Right lobe of liver (tissue), 6 donors: ENCODE data around the gene VCPKMT. TPM values are rescaled to one million over a fixed set of nuclear protein-coding genes. Genes with fewer than 3 reads are reported as not detected.
A peak's percentile ranks its signal among the peaks of the same experiment; 100 is the strongest.

Experiments used
- ATAC-seq, 4 donors: fragments of 200-7000 bp; cut with Tn5 transposase; one replicate each; pipeline ENCODE4 v1.9.1; 2020; ENCODE audit warnings: mild to moderate bottlenecking in 4 of 4, moderate library complexity in 4 of 4
- DNase-seq, 3 donors: peaks; one replicate each; pipeline ENCODE4 v3.0.0-alpha.2; 2020
- H3K27ac ChIP-seq, 3 donors: fragments of 200-600 bp; one replicate each; pipeline ENCODE4 v1.8.0; 2022
- H3K27me3 ChIP-seq, 2 donors: fragments of 200-600 bp; one replicate each; pipeline ENCODE4 v1.8.0; 2022
- H3K36me3 ChIP-seq, 4 donors: fragments of 200-600 bp; sonication (generic) in 1 of 4; one replicate each; pipeline versions ENCODE4 v1.5.1 to v1.8.0; 2017 to 2022; ENCODE audit warnings: control low read depth in 1 of 4
- H3K4me1 ChIP-seq, 4 donors: fragments of 200-600 bp; sonication (generic) in 1 of 4; one replicate each; pipeline versions ENCODE4 v1.5.1 to v1.8.0; 2017 to 2022; ENCODE audit warnings: control low read depth in 1 of 4
- H3K4me3 ChIP-seq, 3 donors: fragments of 200-600 bp; one replicate each; pipeline ENCODE4 v1.8.0; 2022
- H3K9me3 ChIP-seq, 4 donors: fragments of 200-600 bp; sonication (generic) in 1 of 4; one replicate each; pipeline versions ENCODE4 v1.5.1 to v1.8.0; 2017 to 2022; ENCODE audit warnings: control low read depth in 1 of 4
- POLR2A ChIP-seq: fragments of 450-650 bp; IDR thresholded peaks from one replicate; pipeline ENCODE4 v1.6.1; 2017; ENCODE audit warnings: antibody characterized with exemption, mild to moderate bottlenecking
- WGBS: methylation state at CpG from one replicate; pipeline ENCODE4 v1.1.6; 2018; ENCODE audit warnings: low coverage, low lambda C conversion rate; ENCODE audit not compliant: insufficient coverage; ENCODE audit errors: missing lambda C conversion rate; 5-methylcytosine and 5-hydroxymethylcytosine counted together
- intact Hi-C, 2 donors: fragments of 100-400 bp; cut with DNase I; formaldehyde crosslinking; loops; one replicate each; pipeline versions ENCODE4 v1.11.2 to v1.14.1; 2022
- small RNA-seq, 2 experiments: library from RNA; depleted of rRNA; stranded (forward); fragments of <200 nt; gene quantifications; one replicate each; pipeline ENCODE3, GENCODE V24; 2016
- total RNA-seq, 6 experiments: library from RNA; depleted of rRNA in 2 of 6; stranded (reverse); fragments of >200 nt in 2 of 6; fragmentation: NEBNext Ultra II Directional in 3 of 6; extraction: Animal tissue kit (Norgen Biotek cat#: 25700) in 3 of 6; gene quantifications; one replicate each; pipeline versions ENCODE4 v1.1.0 to v1.2.4, GENCODE V29; 2016 to 2023
- TF ChIP-seq, protein P1 (sequence below), 4 donors: fragments of 200-600 bp in 3 of 4; fragments of 450-650 bp in 1 of 4; IDR thresholded peaks; one replicate each; pipeline versions ENCODE4 v1.5.1 to v1.8.0; 2016 to 2022; ENCODE audit warnings: antibody characterized with exemption in 4 of 4, mild to moderate bottlenecking in 2 of 4
- donor health status: DM: no; HTN: yes; CAD: no.
- donor health status: DM: no; HTN: no; CAD: no.
- donor health status: DM: no; HTN: no; CAD: no.
- donor health status: DM: no; HTN: yes; CAD: no.
- donor health status: DM: no; HTN: yes; CAD: no.

The VCPKMT gene
- total RNA-seq, 6 experiments from 2014 or later = 1.4 to 3.8 (median 3.3) TPM

DNA sequence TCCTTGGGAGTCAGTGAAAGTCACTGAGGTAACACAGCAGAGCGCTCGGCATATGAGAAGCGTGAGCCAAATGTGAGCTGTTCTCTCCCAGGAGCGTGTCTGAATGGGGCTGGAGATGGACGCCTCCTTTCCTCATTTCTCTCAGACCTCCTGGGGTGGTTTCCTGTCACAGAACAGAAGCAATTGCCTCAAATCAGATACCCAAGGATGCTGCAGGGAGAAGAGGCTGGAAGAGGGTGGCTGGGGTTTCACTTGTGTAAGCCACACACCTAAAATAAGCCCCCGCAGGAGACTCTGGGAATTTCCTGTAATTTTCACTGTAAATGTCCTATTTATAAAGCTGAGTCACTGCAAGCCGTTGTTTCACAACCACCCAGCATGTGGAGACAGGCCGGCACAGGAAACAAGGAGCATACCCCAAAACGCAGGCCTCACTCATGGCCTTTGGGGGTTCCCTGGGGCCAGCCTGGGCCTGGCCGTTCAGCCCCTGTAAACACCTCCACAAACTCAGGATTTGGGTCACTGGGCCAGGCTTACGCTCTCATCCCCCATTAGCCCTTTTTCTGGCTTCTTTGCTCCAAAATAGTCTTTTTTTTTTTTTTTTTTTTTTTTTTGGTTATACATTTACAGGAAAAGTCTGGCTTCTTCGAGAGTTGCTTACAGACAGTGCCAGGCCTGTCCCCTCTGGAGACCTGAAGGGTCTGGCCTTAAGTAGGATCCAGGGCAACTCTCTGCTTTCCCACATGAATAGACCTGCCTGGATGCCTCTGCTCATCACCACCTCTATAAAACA lies 55.3 kb downstream of the VCPKMT start:
- TF ChIP-seq, protein P1, sequence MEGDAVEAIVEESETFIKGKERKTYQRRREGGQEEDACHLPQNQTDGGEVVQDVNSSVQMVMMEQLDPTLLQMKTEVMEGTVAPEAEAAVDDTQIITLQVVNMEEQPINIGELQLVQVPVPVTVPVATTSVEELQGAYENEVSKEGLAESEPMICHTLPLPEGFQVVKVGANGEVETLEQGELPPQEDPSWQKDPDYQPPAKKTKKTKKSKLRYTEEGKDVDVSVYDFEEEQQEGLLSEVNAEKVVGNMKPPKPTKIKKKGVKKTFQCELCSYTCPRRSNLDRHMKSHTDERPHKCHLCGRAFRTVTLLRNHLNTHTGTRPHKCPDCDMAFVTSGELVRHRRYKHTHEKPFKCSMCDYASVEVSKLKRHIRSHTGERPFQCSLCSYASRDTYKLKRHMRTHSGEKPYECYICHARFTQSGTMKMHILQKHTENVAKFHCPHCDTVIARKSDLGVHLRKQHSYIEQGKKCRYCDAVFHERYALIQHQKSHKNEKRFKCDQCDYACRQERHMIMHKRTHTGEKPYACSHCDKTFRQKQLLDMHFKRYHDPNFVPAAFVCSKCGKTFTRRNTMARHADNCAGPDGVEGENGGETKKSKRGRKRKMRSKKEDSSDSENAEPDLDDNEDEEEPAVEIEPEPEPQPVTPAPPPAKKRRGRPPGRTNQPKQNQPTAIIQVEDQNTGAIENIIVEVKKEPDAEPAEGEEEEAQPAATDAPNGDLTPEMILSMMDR (IDR thresholded peaks at IDR 0.05) = peak in 1 of 4 donors; percentile 34
- no peak for TF ChIP-seq POLR2A
- no peaks in the 10 kb centered on the region for H3K9me3 ChIP-seq
- no peaks in the 10 kb centered on the region for H3K36me3 ChIP-seq
- ATAC-seq (peak; percentile 56 to 66 (median 61)), DNase-seq (peak in 1 of 3 donors; percentile 62)
- 15% methylated on average over 12 of the region's 12 CpGs for WGBS
- H3K27ac ChIP-seq = peak overlapping the region; percentile 32 to 87 (median 80)
- H3K4me3 ChIP-seq = no peak overlapping the region
- H3K27me3 ChIP-seq = no peaks in the 10 kb centered on the region
- peaks cover 0 to 36% (median 16%) of the 10 kb centered on the region in 4 donors for H3K4me1 ChIP-seq
- intact Hi-C loops = no loop called here

DNA sequence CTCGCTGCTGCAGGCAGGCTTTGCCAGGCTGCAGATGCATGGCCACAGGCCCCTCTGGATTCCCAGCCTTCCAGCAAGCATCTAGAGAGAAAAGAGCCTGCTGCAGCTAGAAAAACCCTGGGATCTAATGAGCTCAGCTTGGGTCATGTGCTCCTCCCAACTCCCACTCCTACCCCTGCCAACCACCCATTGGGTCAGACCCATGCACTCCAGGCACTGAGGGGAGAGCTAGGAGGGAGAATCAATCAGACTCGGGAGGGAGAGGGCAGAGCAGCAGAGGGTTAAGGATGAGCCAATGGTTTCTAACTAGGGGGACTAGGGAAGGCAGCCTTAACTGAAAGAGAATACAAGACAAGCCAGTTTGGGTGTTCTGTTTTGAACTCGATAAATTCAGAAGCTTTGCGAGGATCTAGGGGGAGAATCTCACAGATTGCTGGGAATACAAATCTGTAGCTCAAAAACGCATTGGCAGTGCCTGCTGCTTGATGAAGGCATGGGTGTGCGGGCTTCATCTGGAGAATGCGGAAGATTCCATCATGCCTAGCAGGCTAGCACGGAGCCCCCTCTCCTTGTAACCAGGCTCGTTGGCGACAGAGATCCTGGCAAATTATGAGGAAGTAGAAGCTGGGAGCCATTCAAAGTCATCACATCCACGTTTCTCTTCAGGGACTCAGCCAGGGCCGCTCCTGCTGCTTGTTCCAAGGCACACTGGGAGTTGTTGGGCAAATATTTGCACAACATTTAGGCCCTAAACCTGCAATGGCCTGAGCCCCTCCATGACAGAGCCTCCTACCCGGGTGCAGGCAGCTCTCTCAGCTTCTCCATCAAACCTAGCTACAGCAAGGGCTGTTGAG lies 56.4 kb downstream of the VCPKMT start:
- Histone ChIP-seq H3K9me3 (no peaks in the 10 kb centered on the region), H3K36me3 (no peaks in the 10 kb centered on the region), H3K4me1 (peaks cover 0 to 36% (median 16%) of the 10 kb centered on the region in 4 donors), H3K4me3 (no peak overlapping the region), H3K27ac (peak overlapping the region; percentile 32 to 87 (median 80)), H3K27me3 (no peaks in the 10 kb centered on the region)
- TF ChIP-seq, protein P1 (IDR thresholded peaks at IDR 0.05) = no peak
- ATAC-seq (peak in 1 of 4 donors; percentile 40), DNase-seq (no peak)
- WGBS = 70% methylated on average over 4 of the region's 13 CpGs
- intact Hi-C loops = no loop called here

Small RNAs within 50 kb of the gene (small RNA-seq; reads per million reads assigned to genes)
- gene RF00019 = 0 reads per million in 2 experiments

Other genes starting within 250 kb of the VCPKMT start
- 10 to 100 TPM; 21.1 to 41.4 (median 32.4) TPM for gene ARF6, start 223.5 kb downstream of the VCPKMT start, total RNA-seq
- gene SOS2, start 115.0 kb upstream of the VCPKMT start, total RNA-seq = 10 to 100 TPM in 3 of 6 experiments, 1 to 10 TPM in 3; 9.0 to 12.4 (median 10.3) TPM
- gene L2HGDH, start 195.7 kb upstream of the VCPKMT start, total RNA-seq = 10 to 100 TPM in 1 of 6 experiments, 1 to 10 TPM in 5; 6.1 to 11.1 (median 6.9) TPM
- 10 to 100 TPM in 1 of 6 experiments, 1 to 10 TPM in 5; 4.1 to 10.9 (median 7.1) TPM for gene DMAC2L, start 195.8 kb upstream of the VCPKMT start, total RNA-seq